IMR-90 (cell line): Measurements from ENCODE around the gene PPM1D. TPM values are rescaled to one million over a fixed set of nuclear protein-coding genes. Genes with fewer than 3 reads are reported as not detected.
A peak's percentile ranks its signal among the peaks of the same experiment; 100 is the strongest.

Experiments
- ATAC-seq: fragments of 200-7000 bp; cut with Tn5 transposase; 2 replicates; pipeline ENCODE4 v1.9.1; 2020; ENCODE audit warnings: low read depth, mild to moderate bottlenecking, moderate library complexity
- BruUV-seq: library from RNA; stranded (reverse); fragments of 400-500 nt; replicated peaks from 2 replicates; lab custom pipeline; 2021; lab: Mats Ljungman, UMichigan
- CTCF ChIA-PET: fragments of 300-600 bp; formaldehyde crosslinking; extraction: SDS; loops from one replicate; lab custom pipeline; 2021; ENCODE audit warnings: antibody characterized with exemption; lab: Yijun Ruan, JAX
- POLR2A ChIA-PET: fragments of 300-600 bp; sonication (Branson Sonifier 250); formaldehyde crosslinking; loops from one replicate; lab custom pipeline; 2022; ENCODE audit warnings: antibody characterized with exemption; ENCODE audit not compliant: unreplicated experiment; lab: Charles Lee
- DNase-seq: peaks from one replicate; pipeline ENCODE4 v3.0.0; 2013
- H2AFZ ChIP-seq: replicated peaks from 2 replicates; pipeline ENCODE3; 2013; ENCODE audit warnings: low read length, mild to moderate bottlenecking; ENCODE audit not compliant: poor library complexity
- H2AK5ac ChIP-seq: 2 replicates; pipeline ENCODE4 v1.6.1; 2013; ENCODE audit warnings: low read depth, low read length, inconsistent platforms
- H2AK9ac ChIP-seq: replicated peaks from 2 replicates; pipeline ENCODE3; 2013; ENCODE audit warnings: mild to moderate bottlenecking, low read depth, low read length, moderate library complexity; ENCODE audit not compliant: poor library complexity
- H2BK120ac ChIP-seq: 2 replicates; pipeline ENCODE4 v1.6.1; 2013; ENCODE audit warnings: low read depth, low read length, inconsistent platforms
- H2BK15ac ChIP-seq: 3 replicates; pipeline ENCODE4 v1.6.1; 2013; ENCODE audit warnings: low read depth, low read length, inconsistent platforms
- H2BK20ac ChIP-seq: 2 replicates; pipeline ENCODE4 v1.6.1; 2013; ENCODE audit warnings: low read depth, mild to moderate bottlenecking, inconsistent platforms, low read length, moderate library complexity
- H2BK5ac ChIP-seq: 2 replicates; pipeline ENCODE4 v1.6.1; 2013; ENCODE audit warnings: mild to moderate bottlenecking, low read depth, low read length, inconsistent platforms; ENCODE audit not compliant: poor library complexity, severe bottlenecking
- H3K14ac ChIP-seq: replicated peaks from 2 replicates; pipeline ENCODE4 v1.6.1; 2013; ENCODE audit warnings: low read depth, low read length, inconsistent platforms
- H3K18ac ChIP-seq: 2 replicates; pipeline ENCODE4 v1.6.1; 2013; ENCODE audit warnings: low read depth, low read length, control low read depth
- H3K23ac ChIP-seq: 2 replicates; pipeline ENCODE4 v1.6.1; 2013; ENCODE audit warnings: low read depth, low read length, inconsistent platforms
- H3K27ac ChIP-seq: 2 replicates; pipeline ENCODE4 v1.5.1; 2013; ENCODE audit warnings: mild to moderate bottlenecking, control low read depth, low read length; ENCODE audit not compliant: insufficient read depth
- H3K27me3 ChIP-seq: 2 replicates; pipeline ENCODE4 v1.6.1; 2013; ENCODE audit warnings: low read length; ENCODE audit not compliant: control insufficient read depth, insufficient read depth
- H3K36me3 ChIP-seq: 2 replicates; pipeline ENCODE4 v1.6.1; 2013; ENCODE audit warnings: low read length, mixed read lengths; ENCODE audit not compliant: control insufficient read depth, insufficient read depth
- H3K4ac ChIP-seq: 2 replicates; pipeline ENCODE4 v1.6.1; 2013; ENCODE audit warnings: low read depth, low read length, inconsistent platforms
- H3K4me1 ChIP-seq: 2 replicates; pipeline ENCODE4 v1.6.1; 2013; ENCODE audit warnings: low read length, mixed read lengths; ENCODE audit not compliant: control insufficient read depth, insufficient read depth
- H3K4me2 ChIP-seq: 2 replicates; pipeline ENCODE4 v1.6.1; 2013; ENCODE audit warnings: low read depth, mild to moderate bottlenecking, control low read depth, low read length, moderate library complexity
- H3K4me3 ChIP-seq: 2 replicates; pipeline ENCODE4 v1.5.1; 2013; ENCODE audit warnings: low read depth, mild to moderate bottlenecking, control low read depth, low read length, moderate library complexity; ENCODE audit not compliant: insufficient read depth
- H3K56ac ChIP-seq: 2 replicates; pipeline ENCODE4 v1.6.1; 2013; ENCODE audit warnings: low read length, inconsistent platforms; ENCODE audit not compliant: insufficient read depth; ENCODE audit errors: extremely low read depth
- H3K79me1 ChIP-seq, 2 experiments: 2 replicates each; pipeline ENCODE4 v1.6.1; 2013; ENCODE audit warnings: low read length in 2 of 2, inconsistent platforms in 1 of 2, low read depth in 1 of 2
- H3K9ac ChIP-seq: 2 replicates; pipeline ENCODE4 v1.6.1; 2013; ENCODE audit warnings: low read depth, low read length, control low read depth
- H3K9me1 ChIP-seq: 2 replicates; pipeline ENCODE4 v1.6.1; 2013; ENCODE audit warnings: low read length, inconsistent platforms; ENCODE audit not compliant: insufficient read depth
- H3K9me3 ChIP-seq: 2 replicates; pipeline ENCODE4 v1.6.1; 2013; ENCODE audit warnings: low read length; ENCODE audit not compliant: control insufficient read depth, insufficient read depth
- H4K20me1 ChIP-seq: 2 replicates; pipeline ENCODE4 v1.6.1; 2013; ENCODE audit warnings: low read length, inconsistent platforms; ENCODE audit not compliant: insufficient read depth
- H4K5ac ChIP-seq: 2 replicates; pipeline ENCODE4 v1.6.1; 2013; ENCODE audit warnings: mild to moderate bottlenecking, low read depth, low read length, control low read depth
- H4K8ac ChIP-seq, 2 experiments: 2 replicates each; pipeline ENCODE4 v1.6.1; 2013; ENCODE audit warnings: low read depth in 2 of 2, low read length in 2 of 2, control low read depth in 1 of 2, inconsistent platforms in 1 of 2
- H4K91ac ChIP-seq: 2 replicates; pipeline ENCODE4 v1.6.1; 2013; ENCODE audit warnings: low read depth, low read length, inconsistent platforms; ENCODE audit not compliant: insufficient read depth
- BHLHE40 ChIP-seq: fragments of 150-350 bp; IDR thresholded peaks from 2 replicates; pipeline ENCODE4 v1.6.1; 2016; ENCODE audit warnings: mild to moderate bottlenecking, low read depth, low read length
- MAZ ChIP-seq: IDR thresholded peaks from 2 replicates; pipeline ENCODE4 v1.6.1; 2012; ENCODE audit warnings: low read depth, mild to moderate bottlenecking, low read length, improper control_type of control experiment, moderate library complexity, borderline replicate concordance
- WGBS, 2 experiments: methylation state at CpG; one replicate each; pipeline versions ENCODE4 v1.1.5 to v1.1.7; 2013; ENCODE audit warnings: missing lambda C conversion rate in 2 of 2; ENCODE audit not compliant: insufficient read length in 1 of 2; ENCODE audit errors: extremely low coverage in 2 of 2; 5-methylcytosine and 5-hydroxymethylcytosine counted together
- dilution Hi-C: fragments of 300-500 bp; cut with HindIII; formaldehyde crosslinking; loops from one replicate; pipeline ENCODE4 v1.14.3; 2018; ENCODE audit warnings: low sequenced_read_pairs; ENCODE audit not compliant: unreplicated experiment
- in situ Hi-C: fragments of 300-500 bp; cut with MboI; formaldehyde crosslinking; loops from 3 replicates; pipeline ENCODE4 v1.14.3; 2019; ENCODE audit warnings: low sequenced_read_pairs, inconsistent platforms, mixed read lengths
- intact Hi-C: fragments of 100-400 bp; cut with micrococcal nuclease; formaldehyde crosslinking; loops from 2 replicates; pipeline ENCODE4 v1.10.0; 2022
- polyA plus RNA-seq, 3 experiments: library from polyadenylated mRNA; depleted of rRNA; stranded (reverse); fragments of >200 nt; gene quantifications; 2 replicates each; pipeline ENCODE4 v1.2.3, GENCODE V29; 2012; ENCODE audit warnings: low replicate concordance in 1 of 3
- total RNA-seq: library from RNA; depleted of rRNA; stranded (reverse); fragments of >200 nt; gene quantifications from 2 replicates; pipeline ENCODE4 v1.2.3, GENCODE V29; 2012

PPM1D gene
- total and polyA plus RNA-seq, 2 of the 4 experiments (the other 2 are of a cell fraction): 5.5 to 16.1 TPM

DNA sequence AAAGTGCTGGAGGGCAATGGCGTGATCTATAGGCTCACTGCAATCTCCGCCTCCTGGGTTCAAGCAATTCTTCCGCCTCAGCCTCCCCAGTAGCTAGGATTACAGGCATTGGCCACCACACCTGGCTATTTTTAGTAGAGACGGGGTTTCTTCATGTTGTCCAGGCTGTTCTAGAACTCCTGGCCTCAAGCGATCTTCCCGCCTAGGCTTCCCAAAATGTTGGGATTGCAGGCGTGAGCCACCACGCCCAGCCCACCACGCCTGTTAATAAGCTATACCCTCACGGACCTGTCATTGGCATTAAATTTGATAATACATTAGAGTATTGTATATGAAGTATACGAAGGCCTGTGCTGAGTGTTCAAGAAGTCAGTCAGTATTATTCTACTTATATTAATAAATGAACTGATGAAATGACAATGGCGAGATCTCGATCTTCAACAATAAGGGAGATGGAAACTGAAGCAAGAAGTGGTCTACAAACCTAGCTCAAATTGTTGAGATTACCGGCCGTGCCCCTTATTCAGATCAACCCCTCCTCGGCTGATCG is 76.8 kb downstream of the PPM1D start:
- Histone ChIP-seq H3K9ac (peak overlapping the region; percentile 58), H4K20me1 (no peaks in the 10 kb centered on the region), H3K4me1 (no peaks in the 10 kb centered on the region; the same call in 1 of the 2 replicates), H3K4ac (peak overlapping the region; percentile 51), H3K9me3 (no peaks in the 10 kb centered on the region), H2BK15ac (no peak overlapping the region), H2BK120ac (no peak overlapping the region), H3K27me3 (no peaks in the 10 kb centered on the region), H3K9me1 (no peaks in the 10 kb centered on the region), H3K36me3 (no peaks in the 10 kb centered on the region), H2BK5ac (peak overlapping the region; percentile 32), H2AFZ (peak overlapping the region; percentile 91), H4K5ac (peak overlapping the region; percentile 38), H4K91ac (no peak overlapping the region), H3K18ac (no peak overlapping the region; the same call in 1 of the 2 replicates), H4K8ac (peak overlapping the region; percentile 72 to 93), H3K56ac (peak overlapping the region; percentile 82), H3K14ac (peak overlapping the region; percentile 59; the same call in 1 of the 2 replicates), H2AK9ac (no peak overlapping the region), H3K4me2 (peak overlapping the region; percentile 76), H3K79me1 (peaks cover 9 to 10% of the 10 kb centered on the region in 2 experiments; a peak in 3 of 4 replicates), H3K4me3 (peak overlapping the region; percentile 55), H2BK20ac (no peak overlapping the region), H2AK5ac (no peak overlapping the region), H3K27ac (no peak overlapping the region), H3K23ac (no peak overlapping the region)
- ATAC-seq (no peak), DNase-seq (no peak)
- POLR2A ChIA-PET: no interaction called here
- TF ChIP-seq BHLHE40 (no peak), MAZ (no peak)
- dilution Hi-C loops (no loop called here), in situ Hi-C loops (no loop called here), intact Hi-C loops (loop anchor here (5.0 kb wide), 1 partner anchor 650 kb away; no protein-coding TSS in a partner anchor)
- CTCF ChIA-PET: no interaction called here
- BruUV-seq: no TSS peak
- no CpG with 5 or more reads among the region's 17 CpGs for WGBS, 2 experiments
